Dendritic cell treated with granulocyte-macrophage colony-stimulating factor and Interleukin-4, amounts not matched to agents 40 ng/mL and 50 ng/mL, for 4 days (primary cell): ENCODE measurements around the gene ABHD6.
A peak's percentile ranks its signal among the peaks of the same experiment; 100 is the strongest.
"Not testable (repeated sequence)": the region's sequence is repeated elsewhere in the genome, so short reads cannot be mapped to it uniquely, and the experiment has no call there.

Experiments
- H3K27ac Mint-ChIP-seq: one replicate; pipeline ENCODE4 v1.8.0; 2022; ENCODE audit warnings: mild to moderate bottlenecking, mixed read lengths
- H3K27me3 Mint-ChIP-seq: one replicate; pipeline ENCODE4 v1.8.0; 2022; ENCODE audit warnings: mild to moderate bottlenecking, mixed read lengths
- H3K36me3 Mint-ChIP-seq: one replicate; pipeline ENCODE4 v1.8.0; 2022; ENCODE audit warnings: low read depth, mixed read lengths
- H3K4me1 Mint-ChIP-seq: one replicate; pipeline ENCODE4 v1.8.0; 2022; ENCODE audit warnings: low read depth, mixed read lengths
- H3K4me3 Mint-ChIP-seq: one replicate; pipeline ENCODE4 v1.8.0; 2022; ENCODE audit warnings: mild to moderate bottlenecking, moderate library complexity, mixed read lengths
- H3K9me3 Mint-ChIP-seq: one replicate; pipeline ENCODE4 v1.8.0; 2022; ENCODE audit warnings: mixed read lengths
- intact Hi-C: fragments of 100-400 bp; cut with micrococcal nuclease; formaldehyde crosslinking; loops from one replicate; pipeline ENCODE4 v1.15.0; 2022

Gene ABHD6

GRCh38 chr3:58200846-58201355, 36.7 kb upstream of the ABHD6 start:
- Mint-ChIP-seq H3K4me3 (no peak overlapping the region), H3K4me1 (peaks cover 88% of the 10 kb centered on the region), H3K27me3 (peaks cover 5% of the 10 kb centered on the region)

DNA sequence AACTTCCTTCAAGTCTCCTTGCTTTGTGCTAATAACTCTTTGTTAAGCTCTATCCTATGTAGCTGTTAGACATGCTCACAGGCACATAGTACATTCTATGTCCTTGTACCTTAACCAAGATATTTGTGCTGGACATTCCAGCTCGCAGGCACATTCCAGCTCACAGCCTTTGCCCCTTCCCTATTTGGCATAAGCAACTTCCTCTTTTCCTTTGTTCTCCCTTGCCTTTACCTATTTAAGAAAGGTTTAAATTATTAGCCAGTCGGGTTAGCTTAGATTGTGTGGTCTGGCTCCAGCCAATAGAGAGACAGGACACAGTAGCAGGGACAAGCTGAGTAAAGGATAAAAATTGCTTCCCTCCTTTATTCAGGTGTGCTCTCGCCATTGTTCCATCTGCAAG, 36.1 kb upstream of the ABHD6 start:
- intact Hi-C loops, result loop anchor here (2.0 kb wide), 1 partner anchor 15 kb away; no protein-coding TSS in a partner anchor
- not testable (repeated sequence) for H3K27me3 Mint-ChIP-seq, H3K9me3 Mint-ChIP-seq, H3K4me3 Mint-ChIP-seq, H3K27ac Mint-ChIP-seq
- Mint-ChIP-seq H3K4me1 (peaks cover 89% of the 10 kb centered on the region), H3K36me3 (peaks cover 50% of the 10 kb centered on the region)

More at GRCh38 chr3:58200846-58201355, 36.7 kb upstream of the ABHD6 start:
- peaks cover 46% of the 10 kb centered on the region for H3K36me3 Mint-ChIP-seq
- intact Hi-C loops, result loop anchor here (2.0 kb wide), 1 partner anchor 16 kb away; no protein-coding TSS in a partner anchor
- H3K27ac Mint-ChIP-seq, result no peak overlapping the region
- peaks cover 6% of the 10 kb centered on the region for H3K9me3 Mint-ChIP-seq

DNA sequence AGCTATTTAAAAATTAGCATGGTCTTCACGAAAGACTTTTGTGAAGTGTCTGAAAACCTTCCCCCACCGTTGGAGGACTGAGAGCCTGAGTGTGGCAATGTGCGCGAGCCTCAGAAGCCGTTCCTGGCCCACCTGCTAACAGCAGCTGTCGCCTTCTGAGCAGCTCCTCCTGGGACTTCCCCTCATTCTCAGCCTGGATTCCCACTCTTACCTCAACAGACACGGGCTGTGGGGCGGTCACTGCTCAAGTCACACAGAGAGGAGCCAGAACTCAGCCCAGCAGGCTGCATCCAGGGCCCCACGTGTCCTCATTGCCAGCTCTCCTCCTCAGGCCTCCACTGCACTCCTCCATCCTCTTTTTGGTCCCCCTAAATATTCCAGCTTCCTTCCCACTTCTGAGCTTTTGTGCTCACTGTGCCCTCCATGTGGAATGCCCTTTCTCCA, 34.7 kb upstream of the ABHD6 start:
- intact Hi-C loops, result no loop called here
- Mint-ChIP-seq H3K4me1 (peaks cover 89% of the 10 kb centered on the region), H3K27ac (peak overlapping the region; percentile 79), H3K4me3 (no peak overlapping the region), H3K36me3 (peaks cover 52% of the 10 kb centered on the region), H3K9me3 (peaks cover 6% of the 10 kb centered on the region), H3K27me3 (peaks cover 6% of the 10 kb centered on the region)

DNA sequence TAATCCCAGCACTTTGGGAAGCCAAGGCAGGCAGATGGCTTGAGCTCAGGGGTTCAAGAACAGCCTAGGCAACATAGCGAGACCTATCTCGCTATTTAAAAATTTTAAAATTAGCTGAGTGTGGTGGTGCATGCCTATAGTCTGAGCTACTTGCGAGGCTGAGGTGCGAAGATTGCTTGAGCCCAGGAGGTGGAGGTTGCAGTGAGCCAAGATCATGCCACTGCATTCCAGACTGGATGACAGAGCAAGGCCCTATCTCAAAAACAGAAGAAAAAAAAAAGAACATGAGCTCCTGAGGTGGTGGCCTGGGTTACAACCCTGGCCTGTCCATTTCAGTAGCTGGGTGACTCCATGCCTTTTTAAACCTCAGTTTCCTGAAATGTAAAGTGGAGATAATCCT, 34.1 kb upstream of the ABHD6 start:
- Mint-ChIP-seq H3K27me3 (peaks cover 6% of the 10 kb centered on the region), H3K9me3 (peaks cover 6% of the 10 kb centered on the region), H3K4me1 (peaks cover 86% of the 10 kb centered on the region), H3K36me3 (peaks cover 48% of the 10 kb centered on the region), H3K4me3 (no peak overlapping the region), H3K27ac (peak overlapping the region; percentile 79)
- intact Hi-C loops, result no loop called here

DNA sequence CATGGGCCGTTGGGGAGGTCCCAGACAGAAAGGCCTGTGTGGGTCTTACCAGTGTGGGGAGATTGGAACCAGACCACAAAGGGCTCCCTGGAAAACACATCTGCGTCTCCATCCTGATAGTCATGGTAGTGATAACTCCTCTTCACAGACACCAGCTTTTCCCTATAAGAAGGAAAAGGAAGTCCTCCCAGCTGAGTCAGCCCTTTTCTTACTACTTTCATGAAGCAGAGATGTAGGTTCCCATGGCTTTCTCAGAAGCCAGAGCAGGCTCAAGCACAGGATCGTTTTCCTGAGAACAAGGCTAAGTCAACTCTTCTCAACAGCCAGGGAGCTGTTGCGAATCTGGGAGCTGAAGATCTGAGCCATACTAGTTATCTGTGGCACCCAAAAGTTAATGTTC, 32.9 kb upstream of the ABHD6 start:
- H3K27ac Mint-ChIP-seq, result peak overlapping the region; percentile 79

DNA sequence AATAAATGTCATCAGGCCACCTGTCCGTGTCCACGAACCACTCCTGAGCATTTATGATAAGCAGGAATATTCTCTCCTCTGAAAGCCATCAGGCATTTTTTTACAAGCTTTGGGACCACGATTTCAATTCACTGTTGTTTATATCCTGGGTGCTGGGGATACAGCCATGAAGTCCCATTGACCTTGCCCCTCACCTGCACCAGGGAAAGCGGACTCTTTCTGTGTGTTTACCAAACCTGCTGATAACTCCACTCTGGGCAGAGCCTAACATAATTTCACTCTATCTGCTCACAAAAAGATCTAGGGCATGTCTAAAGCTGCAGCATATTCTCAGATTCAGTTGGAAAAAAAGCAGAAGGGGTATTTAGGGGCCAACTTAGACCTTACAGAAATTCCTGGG, 31.6 kb upstream of the ABHD6 start:
- no peak overlapping the region for H3K4me3 Mint-ChIP-seq
- peaks cover 6% of the 10 kb centered on the region for H3K9me3 Mint-ChIP-seq
- H3K27ac Mint-ChIP-seq, result peak overlapping the region; percentile 79
- H3K4me1 Mint-ChIP-seq, result peaks cover 84% of the 10 kb centered on the region
- H3K27me3 Mint-ChIP-seq, result peaks cover 8% of the 10 kb centered on the region
- H3K36me3 Mint-ChIP-seq, result peaks cover 50% of the 10 kb centered on the region
- intact Hi-C loops, result no loop called here

More for the DNA sequence above, 32.9 kb upstream of the ABHD6 start:
- intact Hi-C loops, result no loop called here
- H3K27me3 Mint-ChIP-seq, result peaks cover 11% of the 10 kb centered on the region
- peaks cover 84% of the 10 kb centered on the region for H3K4me1 Mint-ChIP-seq
- peak overlapping the region; percentile 17 for H3K4me3 Mint-ChIP-seq
- H3K9me3 Mint-ChIP-seq, result peaks cover 6% of the 10 kb centered on the region
- peaks cover 49% of the 10 kb centered on the region for H3K36me3 Mint-ChIP-seq

DNA sequence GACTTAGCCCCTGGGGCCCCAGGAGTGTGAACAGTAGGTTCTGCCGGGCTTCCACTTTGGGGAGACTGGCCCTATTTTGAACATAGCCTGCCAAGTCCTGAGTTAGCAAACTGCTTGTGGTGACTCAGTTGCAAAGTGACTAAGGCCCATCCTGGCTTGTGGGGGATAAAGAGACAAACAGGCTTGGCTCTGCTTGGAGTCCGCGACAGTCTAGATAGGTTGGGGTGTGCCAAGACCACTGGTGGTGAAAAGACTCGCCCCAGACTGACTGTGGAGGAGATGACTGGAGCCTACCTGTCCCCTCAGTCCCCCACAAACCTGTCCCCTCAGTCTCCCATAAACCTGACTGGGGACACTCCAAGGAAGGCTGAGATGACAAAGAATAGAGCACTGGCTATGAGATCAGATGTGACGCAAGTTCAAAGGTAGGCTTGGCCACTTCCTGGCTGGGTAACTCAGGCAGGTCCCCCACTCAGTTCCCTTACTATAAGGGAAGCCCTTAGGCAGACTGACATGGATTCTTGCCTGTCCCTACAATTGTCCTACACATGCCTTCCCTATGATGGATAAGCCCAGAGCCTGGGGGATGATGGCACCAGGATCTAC, 31.1 kb upstream of the ABHD6 start:
- no peak overlapping the region for H3K4me3 Mint-ChIP-seq
- intact Hi-C loops, result no loop called here

DNA sequence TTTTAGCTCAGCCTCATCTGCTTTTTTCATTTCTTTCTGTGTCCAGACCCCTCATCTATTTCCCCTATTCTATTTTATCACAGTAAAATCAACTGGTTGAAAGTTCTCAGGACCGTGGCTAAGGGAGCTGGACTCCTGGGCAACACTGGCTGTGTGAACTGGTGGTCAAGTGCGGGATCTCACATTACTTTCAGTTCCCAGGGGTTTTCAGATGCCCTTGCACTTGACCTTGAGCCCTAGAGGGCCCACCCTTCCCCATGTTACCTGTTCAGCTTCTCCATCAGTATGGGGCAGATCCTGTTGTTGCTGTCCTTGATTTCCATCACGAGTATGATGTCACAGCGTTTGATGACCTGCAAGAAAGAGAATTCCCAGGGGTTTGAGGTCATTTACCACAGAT, 29.6 kb upstream of the ABHD6 start:
- Mint-ChIP-seq H3K36me3 (peaks cover 38% of the 10 kb centered on the region), H3K27me3 (peaks cover 8% of the 10 kb centered on the region), H3K9me3 (no peaks in the 10 kb centered on the region), H3K4me1 (peaks cover 86% of the 10 kb centered on the region), H3K4me3 (no peak overlapping the region), H3K27ac (no peak overlapping the region)
- intact Hi-C loops, result no loop called here

More for the DNA sequence above, 31.1 kb upstream of the ABHD6 start:
- H3K36me3 Mint-ChIP-seq, result peaks cover 50% of the 10 kb centered on the region
- H3K27me3 Mint-ChIP-seq, result peaks cover 8% of the 10 kb centered on the region
- H3K4me1 Mint-ChIP-seq, result peaks cover 84% of the 10 kb centered on the region
- H3K9me3 Mint-ChIP-seq, result peaks cover 4% of the 10 kb centered on the region
- H3K27ac Mint-ChIP-seq, result peak overlapping the region; percentile 79

DNA sequence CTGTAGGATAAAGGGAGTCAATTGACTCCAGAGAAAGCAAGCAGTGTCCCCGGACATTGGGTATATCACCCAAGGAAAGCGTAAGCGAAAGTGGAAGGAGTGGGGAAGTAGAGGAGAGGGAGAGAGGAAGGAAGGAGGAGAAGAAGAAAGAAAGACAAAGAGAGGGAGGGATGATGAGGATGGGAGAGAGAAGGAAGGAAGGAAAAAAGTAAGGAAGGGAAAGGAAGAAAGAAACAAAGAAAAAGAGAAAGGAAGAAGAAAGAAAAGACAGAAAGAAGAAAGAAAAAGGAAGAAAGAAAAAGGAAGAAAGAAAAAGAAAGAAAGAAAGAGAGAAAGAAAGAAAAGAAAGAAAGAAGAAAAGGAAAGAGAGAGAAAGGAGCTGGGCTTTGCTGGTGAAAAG, 27.7 kb upstream of the ABHD6 start:
- H3K27ac Mint-ChIP-seq, result peak overlapping the region; percentile 65
- peaks cover 8% of the 10 kb centered on the region for H3K27me3 Mint-ChIP-seq
- intact Hi-C loops, result no loop called here
- no peaks in the 10 kb centered on the region for H3K9me3 Mint-ChIP-seq
- peaks cover 31% of the 10 kb centered on the region for H3K36me3 Mint-ChIP-seq
- H3K4me1 Mint-ChIP-seq, result peaks cover 84% of the 10 kb centered on the region
- peak overlapping the region; percentile 64 for H3K4me3 Mint-ChIP-seq

DNA sequence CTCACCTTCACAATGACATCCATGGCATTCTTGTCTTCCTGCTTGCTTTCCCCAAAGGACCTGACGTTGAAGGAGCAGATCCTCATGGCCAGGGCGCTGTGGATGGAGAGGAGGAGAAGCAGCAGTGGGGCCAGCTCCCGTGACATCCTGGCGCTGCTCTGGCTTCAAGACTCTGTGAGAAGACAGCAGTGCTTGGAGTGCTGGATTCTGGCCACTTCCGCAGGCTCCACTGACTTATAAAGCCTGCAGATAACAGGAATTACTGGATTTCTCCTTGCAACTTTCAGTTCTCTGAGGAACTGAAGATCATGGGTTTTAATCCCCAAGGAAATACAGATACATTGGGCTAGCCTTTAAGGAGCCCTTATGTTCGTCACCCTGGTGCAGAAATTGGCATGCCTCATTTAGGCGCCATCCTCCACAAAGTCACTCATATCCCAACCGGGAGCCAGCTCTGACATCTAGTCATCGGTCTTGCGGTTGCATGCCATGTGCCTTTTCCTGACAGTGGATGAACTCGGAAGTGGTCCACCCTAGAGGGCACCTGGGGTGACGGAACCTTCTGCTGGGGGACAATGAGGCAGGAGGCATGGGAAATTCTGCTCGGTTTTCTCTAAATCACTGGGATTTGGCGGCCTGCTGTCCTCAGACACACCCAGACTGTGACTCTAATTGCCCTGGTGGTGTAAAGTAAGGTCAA, 26.7 kb upstream of the ABHD6 start, which contains the start of gene DNASE1L3:
TSS of gene DNASE1L3 (minus strand) at position 212 of the 700 bp plus-strand sequence. CDS start at position 146, 66 bp downstream.
- Mint-ChIP-seq H3K4me3 (peak within 1 kb of the TSS; percentile 64), H3K36me3 (peaks cover 21% of the 10 kb centered on the region), H3K9me3 (no peaks in the 10 kb centered on the region), H3K4me1 (peaks cover 84% of the 10 kb centered on the region), H3K27me3 (peaks cover 8% of the 10 kb centered on the region), H3K27ac (peak within 1 kb of the TSS; percentile 65)
- intact Hi-C loops, result no loop called here

DNA sequence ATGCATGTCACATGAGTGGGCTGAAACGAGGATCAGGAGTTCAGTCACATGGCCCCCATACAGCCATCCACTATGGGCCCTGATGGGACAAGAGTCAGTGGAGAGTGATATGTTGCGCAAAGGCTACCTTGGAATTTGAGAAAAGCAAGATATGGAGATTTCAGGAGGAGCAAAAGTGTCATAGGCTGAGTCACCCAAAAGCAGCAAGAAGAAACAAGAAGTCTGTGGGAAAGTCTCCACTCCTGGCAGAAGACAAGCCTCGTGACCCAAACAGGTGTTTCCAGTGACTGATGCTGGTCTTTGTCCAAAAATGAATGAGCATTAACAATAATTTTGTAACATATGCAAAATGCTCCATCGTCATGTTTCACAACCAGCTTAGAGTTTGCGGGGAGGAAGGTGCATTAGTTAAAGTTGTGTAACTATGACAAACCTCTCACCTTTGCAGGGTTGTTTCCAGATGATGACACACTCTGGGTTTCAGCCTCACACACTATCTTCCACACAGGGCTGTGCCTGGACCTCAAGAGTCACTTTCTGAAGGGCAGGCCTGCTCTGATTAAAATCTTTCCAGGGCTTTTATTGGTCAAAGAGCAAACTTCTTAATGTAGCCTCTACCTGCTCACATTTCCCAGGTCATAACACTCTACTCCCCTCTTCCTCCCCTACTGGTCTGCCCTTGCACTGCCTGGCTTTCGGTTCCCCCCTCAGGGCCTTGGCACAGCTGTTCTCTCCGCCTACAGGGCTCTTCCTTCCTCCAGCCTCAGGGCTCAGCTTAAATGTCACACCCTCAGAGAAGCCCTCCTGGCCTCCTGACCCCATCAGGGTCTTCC, 22.9 kb upstream of the ABHD6 start:
- H3K27ac Mint-ChIP-seq, result peak overlapping the region; percentile 62
- peak overlapping the region; percentile 18 for H3K4me3 Mint-ChIP-seq
- H3K4me1 Mint-ChIP-seq, result peaks cover 80% of the 10 kb centered on the region
- peaks cover 2% of the 10 kb centered on the region for H3K36me3 Mint-ChIP-seq
- no peaks in the 10 kb centered on the region for H3K9me3 Mint-ChIP-seq
- intact Hi-C loops, result no loop called here
- peaks cover 2% of the 10 kb centered on the region for H3K27me3 Mint-ChIP-seq

DNA sequence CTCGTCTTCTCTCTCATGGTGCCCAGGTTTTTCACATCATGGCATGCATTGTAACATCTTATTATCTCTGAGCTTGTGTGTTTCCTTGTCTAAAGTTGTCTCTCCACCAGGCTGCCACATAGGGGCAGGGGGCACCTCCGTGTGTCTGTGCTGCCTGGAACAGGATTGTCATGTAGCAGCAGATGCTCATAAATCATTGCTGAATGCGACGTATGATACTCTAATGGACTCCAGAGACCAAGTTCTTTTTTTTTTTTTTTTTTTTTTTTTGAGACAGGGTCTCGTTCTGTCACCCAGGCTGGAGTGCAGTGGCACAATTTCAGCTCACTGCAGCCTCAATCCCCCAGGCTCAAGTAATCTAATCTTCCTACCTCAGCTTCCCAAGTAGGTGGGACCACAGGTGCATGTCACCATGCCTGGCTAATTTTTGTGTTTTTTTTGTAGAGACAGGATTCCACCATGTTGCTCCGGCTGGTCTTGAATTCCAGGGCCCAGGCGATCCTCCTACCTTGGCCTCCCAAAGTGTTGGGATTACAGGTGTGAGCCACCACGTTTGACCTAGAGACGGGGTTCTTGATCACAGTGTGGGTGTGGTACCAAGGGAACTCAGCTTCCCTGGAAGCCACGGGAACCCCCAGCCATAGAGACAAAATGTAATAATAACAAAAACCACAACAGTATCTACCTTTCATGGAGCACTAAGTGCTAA, 22.1 kb upstream of the ABHD6 start:
- H3K36me3 Mint-ChIP-seq, result no peaks in the 10 kb centered on the region
- H3K27ac Mint-ChIP-seq, result peak overlapping the region; percentile 62
- no peaks in the 10 kb centered on the region for H3K9me3 Mint-ChIP-seq
- H3K4me1 Mint-ChIP-seq, result peaks cover 72% of the 10 kb centered on the region
- no peaks in the 10 kb centered on the region for H3K27me3 Mint-ChIP-seq
- intact Hi-C loops, result loop anchor here (2.0 kb wide), 1 partner anchor 15 kb away; no protein-coding TSS in a partner anchor
- H3K4me3 Mint-ChIP-seq, result peak overlapping the region; percentile 18
